Large intestine (tissue), 3 donors: ENCODE data around the gene APCDD1. TPM values are rescaled to one million over a fixed set of nuclear protein-coding genes. Genes with fewer than 3 reads are reported as not detected.

ENCODE experiments used
- DNase-seq, 2 donors: peaks; one replicate each; pipeline versions ENCODE4 v3.0.0 to v3.0.0-alpha.2; 2013
- H3K27ac ChIP-seq: one replicate; pipeline ENCODE4 v1.5.1; 2013; ENCODE audit warnings: low read length
- H3K27me3 ChIP-seq: 2 replicates; pipeline ENCODE4 v1.6.1; 2013; ENCODE audit warnings: low read length; ENCODE audit not compliant: control insufficient read depth, insufficient read depth
- H3K36me3 ChIP-seq: 2 replicates; pipeline ENCODE4 v1.6.1; 2013; ENCODE audit warnings: low read length; ENCODE audit not compliant: control insufficient read depth, insufficient read depth
- H3K4me1 ChIP-seq: one replicate; pipeline ENCODE4 v1.6.1; 2013; ENCODE audit warnings: low read length; ENCODE audit not compliant: control insufficient read depth, insufficient read depth
- H3K4me3 ChIP-seq: one replicate; pipeline ENCODE4 v1.5.1; 2013; ENCODE audit warnings: low read length
- H3K9me3 ChIP-seq: one replicate; pipeline ENCODE4 v1.6.1; 2013; ENCODE audit warnings: mild to moderate bottlenecking, low read depth, low read length, moderate library complexity; ENCODE audit not compliant: control insufficient read depth
- WGBS: methylation state at CpG from one replicate; pipeline ENCODE4 v1.1.5; 2013; ENCODE audit warnings: low lambda C conversion rate; ENCODE audit not compliant: insufficient coverage; 5-methylcytosine and 5-hydroxymethylcytosine counted together
- polyA plus RNA-seq: library from polyadenylated mRNA; unstranded; fragments of 120-200 nt; gene quantifications from one replicate; pipeline ENCODE4 v1.2.1, GENCODE V29; 2013

Gene APCDD1
- polyA plus RNA-seq, 1 donor, result 4.1 TPM

DNA sequence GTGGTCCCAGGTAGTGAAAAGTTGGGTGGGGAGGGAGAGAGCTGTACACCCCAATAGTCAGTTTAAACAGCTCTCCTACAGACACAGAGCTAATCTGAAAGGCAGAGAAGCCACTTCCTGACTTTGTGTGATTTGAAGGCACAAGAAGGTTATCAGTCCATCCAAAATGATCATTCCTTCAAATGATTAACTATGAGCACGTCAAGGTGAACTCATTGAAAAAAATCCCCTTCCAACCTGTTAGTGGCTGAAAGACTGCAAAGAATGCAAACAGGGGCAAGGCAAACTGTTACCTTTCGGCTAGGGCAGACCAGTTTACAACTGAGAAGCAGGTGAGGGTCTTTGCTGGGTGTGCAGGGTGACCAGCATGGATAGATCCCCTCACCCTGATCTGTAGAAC is 22.8 kb upstream of the APCDD1 start:
- Histone ChIP-seq H3K27me3 (no peaks in the 10 kb centered on the region), H3K4me3 (no peak overlapping the region), H3K36me3 (no peaks in the 10 kb centered on the region), H3K9me3 (no peaks in the 10 kb centered on the region), H3K27ac (no peak overlapping the region), H3K4me1 (no peaks in the 10 kb centered on the region)
- WGBS, result no CpG with 5 or more reads among the region's 2 CpGs
- DNase-seq, result no peak

DNA sequence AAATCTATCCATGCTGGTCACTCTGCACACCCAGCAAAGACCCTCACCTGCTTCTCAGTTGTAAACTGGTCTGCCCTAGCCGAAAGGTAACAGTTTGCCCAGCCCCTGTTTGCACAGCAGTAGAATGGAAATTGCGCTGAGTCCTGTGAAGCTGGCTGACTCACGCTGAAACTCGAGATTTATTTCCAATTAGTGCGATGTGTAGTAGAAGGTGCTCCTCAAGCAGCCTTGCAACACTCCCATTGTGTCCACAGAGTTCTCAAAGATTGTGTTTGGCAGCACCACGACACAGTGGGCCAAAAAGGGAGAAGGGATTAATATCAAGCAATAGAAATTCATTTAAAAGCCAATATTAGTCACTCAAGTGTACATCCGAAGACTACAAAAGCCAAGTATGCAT is 21.7 kb upstream of the APCDD1 start:
- no peaks in the 10 kb centered on the region for H3K9me3 ChIP-seq
- no peak overlapping the region for H3K27ac ChIP-seq
- no CpG with 5 or more reads among the region's 7 CpGs for WGBS
- H3K4me1 ChIP-seq, result no peaks in the 10 kb centered on the region
- no peaks in the 10 kb centered on the region for H3K36me3 ChIP-seq
- no peak for DNase-seq
- H3K27me3 ChIP-seq, result no peaks in the 10 kb centered on the region
- H3K4me3 ChIP-seq, result no peak overlapping the region

DNA sequence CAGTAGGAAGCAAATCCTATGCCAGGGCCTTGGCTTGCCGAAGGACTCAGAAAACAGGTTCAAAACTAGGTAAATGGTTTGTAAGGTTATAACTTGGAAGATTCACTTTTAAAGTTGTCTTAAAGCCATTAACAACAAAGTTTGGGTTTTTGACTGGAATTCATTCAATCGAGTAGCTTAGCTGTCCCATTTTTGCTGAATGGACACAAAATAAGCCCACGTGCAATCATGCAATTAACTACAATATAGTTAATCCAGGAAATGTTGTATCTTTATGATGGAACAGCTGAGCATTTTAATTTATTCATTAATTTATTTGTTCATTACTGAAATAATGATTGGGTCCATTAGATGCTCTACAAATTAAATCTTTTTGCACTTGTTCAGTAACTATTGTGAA is 18.3 kb upstream of the APCDD1 start:
- no peaks in the 10 kb centered on the region for H3K9me3 ChIP-seq
- no peak overlapping the region for H3K4me3 ChIP-seq
- DNase-seq, result no peak
- H3K4me1 ChIP-seq, result no peaks in the 10 kb centered on the region
- H3K27ac ChIP-seq, result no peak overlapping the region
- WGBS, result no CpG with 5 or more reads among the region's 3 CpGs
- H3K27me3 ChIP-seq, result no peaks in the 10 kb centered on the region
- H3K36me3 ChIP-seq, result no peaks in the 10 kb centered on the region

- no peak for DNase-seq
- Histone ChIP-seq H3K36me3 (no peaks in the 10 kb centered on the region), H3K27me3 (no peaks in the 10 kb centered on the region), H3K4me1 (no peaks in the 10 kb centered on the region), H3K9me3 (no peaks in the 10 kb centered on the region), H3K4me3 (no peak overlapping the region), H3K27ac (no peak overlapping the region)
Observed at GRCh38 chr18:10437837-10438236, 16.6 kb upstream of the APCDD1 start.

DNA sequence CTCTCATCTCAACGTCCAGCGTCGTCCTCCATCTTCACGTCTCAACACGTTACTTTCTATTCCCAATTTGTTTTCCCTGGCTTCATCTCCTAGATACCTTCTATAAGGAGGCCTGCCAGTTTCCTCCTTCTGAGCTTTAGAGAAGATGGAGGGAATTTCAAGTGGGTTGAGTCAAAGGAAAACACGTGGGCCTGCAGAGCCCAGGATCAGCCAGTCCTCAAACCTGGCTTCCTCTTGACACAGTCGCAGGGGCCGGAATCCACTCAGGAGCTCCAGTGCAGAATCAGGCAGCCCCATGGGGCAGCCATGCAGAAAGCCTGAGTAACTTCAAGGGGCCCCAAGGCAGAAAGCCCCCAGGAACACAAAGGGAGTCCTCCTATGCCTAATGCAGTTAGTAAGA is 14.5 kb upstream of the APCDD1 start:
- WGBS, result 100% methylated on average over 5 of the region's 8 CpGs
- Histone ChIP-seq H3K9me3 (no peaks in the 10 kb centered on the region), H3K27ac (no peak overlapping the region), H3K4me3 (no peak overlapping the region), H3K4me1 (no peaks in the 10 kb centered on the region), H3K36me3 (no peaks in the 10 kb centered on the region), H3K27me3 (no peaks in the 10 kb centered on the region)
- DNase-seq, result no peak

GRCh38 chr18:10440884-10441283 is 13.6 kb upstream of the APCDD1 start:
- Histone ChIP-seq H3K27ac (no peak overlapping the region), H3K4me3 (no peak overlapping the region), H3K36me3 (no peaks in the 10 kb centered on the region), H3K4me1 (no peaks in the 10 kb centered on the region), H3K9me3 (no peaks in the 10 kb centered on the region), H3K27me3 (peaks cover 6% of the 10 kb centered on the region)
- no CpG with 5 or more reads among the region's 3 CpGs for WGBS
- no peak for DNase-seq

GRCh38 chr18:10441472-10441871 is 13.0 kb upstream of the APCDD1 start:
- WGBS, result no CpG with 5 or more reads among the region's 4 CpGs
- no peaks in the 10 kb centered on the region for H3K36me3 ChIP-seq
- H3K27ac ChIP-seq, result no peak overlapping the region
- no peaks in the 10 kb centered on the region for H3K9me3 ChIP-seq
- H3K4me1 ChIP-seq, result no peaks in the 10 kb centered on the region
- no peak overlapping the region for H3K4me3 ChIP-seq
- peaks cover 10% of the 10 kb centered on the region for H3K27me3 ChIP-seq
- DNase-seq, result no peak

DNA sequence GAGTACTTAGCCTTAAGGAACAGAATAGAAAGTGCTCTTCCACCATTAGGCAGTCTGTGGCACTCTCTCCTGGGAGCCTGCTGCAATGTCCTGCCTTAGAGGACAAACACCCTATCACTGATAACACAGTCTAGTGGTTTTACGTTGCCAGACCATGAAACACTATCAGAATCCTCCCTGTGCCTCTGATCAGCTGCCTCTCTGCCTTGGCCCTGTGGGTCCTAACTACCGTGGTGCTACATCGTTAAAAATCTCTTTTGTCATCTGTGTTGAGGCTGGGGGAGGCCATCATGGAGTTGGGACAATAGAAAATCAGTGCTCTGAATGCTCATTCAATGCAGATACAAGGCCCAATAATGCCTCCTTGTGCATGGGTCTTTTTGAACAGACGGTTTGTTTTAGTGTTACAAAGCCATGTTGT is 11.9 kb upstream of the APCDD1 start:
- H3K9me3 ChIP-seq, result no peaks in the 10 kb centered on the region
- no peak overlapping the region for H3K4me3 ChIP-seq
- WGBS, result no CpG with 5 or more reads among the region's 4 CpGs
- no peaks in the 10 kb centered on the region for H3K4me1 ChIP-seq
- DNase-seq, result no peak
- peaks cover 12% of the 10 kb centered on the region for H3K27me3 ChIP-seq
- no peak overlapping the region for H3K27ac ChIP-seq
- H3K36me3 ChIP-seq, result no peaks in the 10 kb centered on the region

GRCh38 chr18:10443001-10443400 is 11.4 kb upstream of the APCDD1 start:
- no peaks in the 10 kb centered on the region for H3K9me3 ChIP-seq
- no peak for DNase-seq
- no peaks in the 10 kb centered on the region for H3K4me1 ChIP-seq
- no peak overlapping the region for H3K27ac ChIP-seq
- H3K36me3 ChIP-seq, result no peaks in the 10 kb centered on the region
- no peak overlapping the region for H3K4me3 ChIP-seq
- WGBS, result 100% methylated on average over 1 of the region's 1 CpG
- H3K27me3 ChIP-seq, result peaks cover 12% of the 10 kb centered on the region

- DNase-seq, result no peak
- 17% methylated on average over 1 of the region's 9 CpGs for WGBS
Observed at GRCh38 chr18:10444314-10445006, 10.0 kb upstream of the APCDD1 start.

GRCh38 chr18:10449396-10449795 is 5.0 kb upstream of the APCDD1 start:
- H3K9me3 ChIP-seq, result no peaks in the 10 kb centered on the region
- H3K27ac ChIP-seq, result no peak overlapping the region
- no peaks in the 10 kb centered on the region for H3K36me3 ChIP-seq
- peaks cover 27% of the 10 kb centered on the region for H3K27me3 ChIP-seq
- H3K4me1 ChIP-seq, result peaks cover 3% of the 10 kb centered on the region
- WGBS, result 86% methylated on average over 2 of the region's 2 CpGs
- H3K4me3 ChIP-seq, result no peak overlapping the region
- DNase-seq, result no peak

More at GRCh38 chr18:10444314-10445006, 10.0 kb upstream of the APCDD1 start:
- Histone ChIP-seq H3K4me3 (no peak overlapping the region), H3K27ac (no peak overlapping the region), H3K9me3 (no peaks in the 10 kb centered on the region), H3K4me1 (no peaks in the 10 kb centered on the region), H3K27me3 (peaks cover 12% of the 10 kb centered on the region), H3K36me3 (no peaks in the 10 kb centered on the region)
